GM19025 (cell line): Measurements from ENCODE around the gene ANGPTL2.

Experiments
- ATAC-seq: cut with Tn5 transposase; IDR thresholded peaks from one replicate; pipeline ENCODE4 v1.9.1; 2021; ENCODE audit warnings: mild to moderate bottlenecking, low read depth, moderate library complexity; ENCODE audit not compliant: unreplicated experiment

The ANGPTL2 gene

DNA sequence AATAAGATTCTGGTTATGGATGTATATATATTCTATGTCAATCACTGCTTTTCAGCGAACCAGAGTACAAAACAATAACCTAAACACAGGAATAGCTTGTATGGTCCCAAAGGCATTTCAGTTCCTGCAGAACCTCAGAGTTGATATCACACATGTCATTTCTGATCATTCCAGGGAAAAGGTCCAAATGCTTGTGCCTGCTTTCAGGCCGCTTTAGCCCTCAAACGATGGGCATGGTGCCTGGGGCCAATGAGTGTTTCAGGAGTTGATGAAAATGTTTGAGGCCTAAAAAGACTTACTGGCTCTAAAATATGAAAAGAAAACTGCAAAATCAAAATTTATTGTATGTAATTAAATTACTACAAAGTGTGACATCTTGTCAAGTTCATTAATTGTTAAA lies 22.8 kb downstream of the ANGPTL2 start:
- ATAC-seq: no peak

- ATAC-seq: no peak
Observed at GRCh38 chr9:127098916-127099553, 23.4 kb downstream of the ANGPTL2 start.

GRCh38 chr9:127097683-127098082 lies 24.8 kb downstream of the ANGPTL2 start:
- ATAC-seq: no peak

DNA sequence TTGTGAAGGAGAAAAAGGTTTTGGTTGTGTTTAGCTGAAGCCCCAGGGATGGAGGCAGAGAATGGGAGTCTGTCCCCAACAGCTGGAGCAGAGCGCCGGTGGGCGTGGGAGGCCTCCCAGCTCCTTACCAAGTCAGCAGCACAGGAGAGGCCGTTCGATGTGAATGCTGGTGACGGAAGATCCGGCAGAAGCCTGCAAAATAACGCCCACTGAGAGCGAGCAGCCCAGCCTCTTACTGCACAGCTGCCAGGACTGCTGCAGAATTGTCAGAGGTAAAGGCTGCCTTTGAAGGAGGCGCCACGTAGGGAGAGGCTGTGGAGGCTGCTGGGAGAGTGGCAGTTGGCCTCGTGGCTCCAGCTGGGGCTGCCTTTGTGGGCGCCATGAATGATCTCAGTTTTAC lies 26.2 kb downstream of the ANGPTL2 start:
- no peak for ATAC-seq

DNA sequence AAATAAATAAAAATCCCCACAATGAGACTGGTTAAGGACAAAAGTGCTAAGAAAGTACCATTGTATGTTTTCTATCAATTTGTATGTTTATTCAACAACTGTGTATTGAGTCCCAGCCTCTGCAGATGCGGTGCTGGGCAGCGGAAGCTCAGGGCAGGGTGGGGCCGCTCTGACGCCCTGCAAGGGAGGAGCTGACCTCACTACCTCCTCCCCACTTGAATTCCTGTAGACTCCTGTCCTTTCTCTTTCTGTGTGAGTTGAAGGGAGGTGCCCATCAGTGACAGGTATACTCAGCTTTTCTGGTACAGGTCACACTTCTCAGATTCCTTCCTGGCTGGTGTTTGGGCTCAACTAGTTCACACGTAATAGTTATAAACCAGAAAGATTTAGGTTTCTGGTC lies 27.0 kb downstream of the ANGPTL2 start:
- ATAC-seq: no peak

GRCh38 chr9:127093319-127094020 lies 29.0 kb downstream of the ANGPTL2 start:
- no peak for ATAC-seq

DNA sequence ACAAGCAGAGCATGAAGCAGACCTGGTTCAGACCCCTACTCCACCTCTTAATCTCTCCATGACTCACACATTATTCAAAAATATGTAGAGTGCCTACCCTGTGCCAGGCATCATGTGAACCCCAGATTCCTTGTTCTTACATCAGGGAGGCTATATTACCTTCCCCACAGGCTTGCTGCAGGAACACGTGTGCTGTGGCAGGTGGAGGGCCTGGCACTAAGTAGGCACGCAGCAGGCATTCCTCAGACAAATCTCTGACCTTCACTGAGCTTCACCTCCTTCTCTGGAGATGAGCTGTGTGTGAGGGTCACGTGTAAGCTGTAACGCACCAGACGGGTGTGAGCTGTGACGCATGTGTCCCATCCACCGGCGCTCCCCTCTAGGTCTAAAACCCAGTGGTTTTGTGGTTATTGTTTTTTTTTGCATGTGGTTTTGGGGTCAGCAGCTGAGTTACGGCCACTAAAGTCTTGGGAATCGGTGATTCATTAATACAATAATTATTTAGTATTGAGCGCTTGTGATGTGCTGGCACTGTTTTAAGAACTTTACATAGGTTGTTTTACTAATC lies 30.3 kb downstream of the ANGPTL2 start:
- no peak for ATAC-seq

DNA sequence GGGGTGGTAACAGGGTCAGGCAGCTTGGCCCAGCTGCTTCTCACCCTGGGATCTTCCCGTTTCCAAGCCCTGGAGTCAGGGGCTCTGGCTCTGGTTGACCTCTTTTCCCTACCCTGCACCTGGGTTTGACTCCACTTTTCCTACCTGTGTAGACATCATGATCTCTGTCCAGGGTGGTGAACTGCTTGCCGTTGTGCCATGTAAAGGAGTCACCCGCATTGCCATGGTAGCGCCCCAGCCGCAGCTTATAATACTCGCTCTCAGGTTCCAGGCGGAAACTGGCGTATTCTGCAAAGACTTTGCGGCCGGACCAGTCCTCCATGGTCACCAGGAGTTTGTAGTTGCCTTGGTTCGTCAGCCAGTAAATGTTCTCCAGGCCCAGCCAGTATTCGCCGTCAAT lies 30.9 kb downstream of the ANGPTL2 start:
- no peak for ATAC-seq

DNA sequence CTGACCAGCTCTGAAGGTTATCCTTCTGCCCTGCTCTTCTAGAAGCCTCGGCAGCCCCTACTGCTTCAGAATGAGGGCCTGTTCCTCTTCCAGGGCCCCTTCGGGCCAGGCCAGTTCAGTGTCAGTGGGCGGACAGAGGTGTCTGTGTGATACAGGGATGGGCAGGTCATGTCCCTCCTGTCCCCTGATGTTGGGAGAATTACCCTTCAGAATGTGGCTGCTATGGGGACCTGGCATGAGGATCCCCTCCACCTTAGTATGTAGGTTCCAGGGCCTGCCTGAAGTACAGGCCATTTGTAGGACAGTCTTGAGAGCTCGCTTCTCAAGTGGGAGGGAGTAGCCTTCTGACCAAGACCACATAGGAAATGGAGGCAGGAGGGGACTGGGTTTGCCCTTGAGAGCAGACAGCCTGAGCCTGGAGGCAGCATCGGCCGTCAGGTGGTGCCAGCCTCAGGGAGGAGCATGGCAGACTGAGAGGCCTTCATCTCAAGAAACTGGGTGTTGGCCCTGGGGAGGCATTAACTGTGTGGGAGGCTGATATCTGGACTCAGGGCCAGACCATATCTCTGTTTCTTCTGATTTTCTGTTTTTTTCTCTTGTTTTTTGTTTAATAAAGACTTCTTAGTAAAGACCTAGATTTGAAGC lies 32.0 kb downstream of the ANGPTL2 start:
- no peak for ATAC-seq

- ATAC-seq: no peak
Observed at GRCh38 chr9:127089631-127090081, 32.8 kb downstream of the ANGPTL2 start.

GRCh38 chr9:127088724-127089615 lies 33.5 kb downstream of the ANGPTL2 start:
- ATAC-seq: no peak

GRCh38 chr9:127087836-127088235 lies 34.6 kb downstream of the ANGPTL2 start:
- ATAC-seq: no peak

GRCh38 chr9:127087411-127087810 lies 35.0 kb downstream of the ANGPTL2 start:
- no peak for ATAC-seq

DNA sequence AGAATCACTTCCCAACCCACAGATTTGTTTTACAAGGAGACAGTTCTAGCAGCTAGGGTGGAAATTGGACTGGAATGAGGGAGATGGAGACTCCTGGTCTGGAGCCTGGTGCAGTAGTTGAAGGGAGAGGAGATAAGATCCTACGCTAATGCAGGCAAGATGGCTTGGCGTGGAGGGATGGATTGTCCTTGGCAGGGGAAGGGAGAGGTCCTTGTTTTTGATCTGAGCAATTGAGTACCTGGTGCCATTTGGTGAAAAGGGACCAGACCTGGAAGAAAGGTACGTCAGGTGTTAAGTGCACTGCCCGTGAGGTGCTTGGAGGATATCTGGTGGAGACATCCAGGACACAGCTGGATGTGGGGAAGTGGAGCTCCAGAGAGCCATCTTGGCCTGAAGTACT lies 35.7 kb downstream of the ANGPTL2 start:
- no peak for ATAC-seq

DNA sequence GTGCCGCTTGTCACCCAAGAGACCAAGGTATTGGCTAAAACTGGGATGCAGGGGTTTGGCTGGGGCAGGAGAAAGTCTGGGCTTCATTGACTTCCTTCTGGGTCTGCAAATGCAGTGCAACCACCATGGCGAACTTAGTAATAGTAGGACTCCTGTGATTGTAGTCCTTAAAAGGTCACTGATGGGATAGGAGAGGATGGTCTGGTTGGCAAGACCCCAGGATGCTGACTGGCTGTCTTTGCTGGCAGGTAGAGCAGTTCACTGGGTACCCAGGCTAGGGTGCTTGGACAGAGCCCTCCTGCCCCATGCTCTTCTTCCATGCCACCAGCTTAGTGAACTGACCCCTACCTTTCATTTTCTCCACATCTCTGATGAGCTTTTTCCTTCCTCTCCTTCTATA lies 37.2 kb downstream of the ANGPTL2 start:
- no peak for ATAC-seq

DNA sequence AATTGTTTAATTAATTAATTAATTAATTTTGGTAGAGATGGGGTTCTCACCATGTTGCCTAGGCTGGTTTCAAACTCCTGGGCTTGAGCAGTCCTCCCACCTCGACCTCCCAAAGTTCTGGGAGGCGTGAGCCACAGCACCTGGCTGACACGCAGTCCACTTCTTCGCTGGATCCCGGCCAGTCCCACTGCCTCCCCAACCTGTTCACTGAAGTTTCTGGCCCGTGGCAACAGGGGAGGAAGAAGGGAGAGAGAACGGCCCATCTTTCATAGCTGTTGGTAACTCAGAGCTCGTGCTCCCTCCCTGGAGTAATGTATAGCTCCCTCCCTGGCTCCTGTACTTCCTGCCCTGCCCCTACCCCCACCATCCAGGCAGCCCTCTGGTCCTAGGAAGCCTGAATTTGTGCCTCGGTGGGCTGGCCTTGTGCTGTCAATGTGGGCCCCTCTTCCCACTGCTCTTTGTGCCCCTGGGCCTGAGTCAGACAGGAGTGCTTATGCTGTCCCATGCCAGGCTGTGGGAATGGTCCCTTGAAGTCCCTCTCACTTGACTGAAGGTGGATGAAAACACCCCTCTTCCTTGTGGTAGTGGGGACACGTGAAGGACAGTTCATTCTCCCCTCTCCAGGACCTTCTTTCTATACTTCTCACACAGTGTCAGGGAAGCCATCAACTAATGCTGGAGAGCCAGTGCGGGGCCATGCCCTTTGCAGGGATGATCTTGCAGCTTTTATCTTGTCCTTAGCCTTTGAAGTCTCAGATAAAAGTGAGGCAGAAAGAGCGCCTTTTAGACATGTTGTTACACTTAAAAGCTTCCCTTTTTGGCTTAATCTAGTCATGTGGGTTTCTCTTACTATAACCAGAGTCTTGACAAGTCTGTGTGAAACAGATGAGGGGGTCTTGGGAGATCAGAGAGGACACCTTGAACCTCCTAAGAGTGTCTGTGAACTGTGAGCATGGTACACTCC lies 38.1 kb downstream of the ANGPTL2 start:
- ATAC-seq: no peak

- no peak for ATAC-seq
Observed at GRCh38 chr9:127083138-127083980, 39.1 kb downstream of the ANGPTL2 start.
